Eye (tissue), 1 donor: ENCODE measurements around the gene IQSEC3.
A peak's percentile ranks its signal among the peaks of the same experiment; 100 is the strongest.
"Not testable (repeated sequence)": the region's sequence is repeated elsewhere in the genome, so short reads cannot be mapped to it uniquely, and the experiment has no call there.

Experiments used
- DNase-seq: peaks from one replicate; pipeline ENCODE4 v3.0.0-alpha.2; 2015

IQSEC3 gene

GRCh38 chr12:115518-115917 is 49.0 kb downstream of the IQSEC3 start:
- no peak for DNase-seq

DNA sequence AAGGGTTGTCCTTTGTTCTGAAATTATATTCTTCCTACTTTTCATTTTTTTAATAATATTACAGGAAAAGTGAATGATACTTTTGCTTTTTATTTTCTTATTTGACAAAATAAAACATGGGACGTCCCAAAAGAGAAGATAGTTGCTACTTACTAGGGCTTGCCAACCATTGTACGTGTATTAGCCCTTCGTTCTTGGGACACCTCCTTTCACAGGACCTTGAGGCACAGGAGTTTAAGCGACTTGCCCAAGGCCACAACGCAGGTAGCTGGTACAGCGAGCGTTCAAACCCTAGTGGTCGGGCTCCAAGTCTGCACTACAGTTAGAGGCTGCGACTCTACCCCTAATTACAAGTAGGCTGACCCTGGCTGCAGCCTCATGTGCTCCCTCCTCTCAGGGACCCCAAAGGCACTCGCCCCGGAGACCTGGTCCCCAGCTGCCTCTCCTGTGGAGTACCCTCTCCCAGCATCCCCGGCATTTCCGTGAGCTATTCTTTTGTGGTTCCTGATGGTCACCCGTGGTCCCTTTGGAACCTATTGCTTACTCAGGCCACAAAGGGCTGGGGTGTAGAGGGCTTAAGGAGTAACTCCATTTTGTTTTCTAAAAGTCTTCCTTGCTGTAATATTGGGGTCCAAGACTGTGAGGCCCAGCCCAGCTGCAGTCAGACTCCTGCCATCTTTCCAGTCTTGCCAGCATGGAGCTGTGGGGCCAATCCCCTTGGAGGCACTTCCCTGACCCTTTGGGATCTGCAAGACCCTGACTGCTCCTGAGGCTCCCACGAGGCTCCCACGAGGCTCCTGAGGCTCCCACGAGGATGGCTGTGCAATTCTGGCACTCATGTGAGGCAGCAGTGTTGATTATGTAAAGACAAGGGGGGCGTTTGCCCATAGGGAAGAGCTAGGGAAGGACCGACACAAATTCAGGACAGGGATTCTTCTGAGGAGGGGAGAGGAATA is 49.7 kb downstream of the IQSEC3 start:
- no peak for DNase-seq

- no peak for DNase-seq
These were observed 50.7 kb downstream of the IQSEC3 start for GRCh38 chr12:117311-117710.

DNA sequence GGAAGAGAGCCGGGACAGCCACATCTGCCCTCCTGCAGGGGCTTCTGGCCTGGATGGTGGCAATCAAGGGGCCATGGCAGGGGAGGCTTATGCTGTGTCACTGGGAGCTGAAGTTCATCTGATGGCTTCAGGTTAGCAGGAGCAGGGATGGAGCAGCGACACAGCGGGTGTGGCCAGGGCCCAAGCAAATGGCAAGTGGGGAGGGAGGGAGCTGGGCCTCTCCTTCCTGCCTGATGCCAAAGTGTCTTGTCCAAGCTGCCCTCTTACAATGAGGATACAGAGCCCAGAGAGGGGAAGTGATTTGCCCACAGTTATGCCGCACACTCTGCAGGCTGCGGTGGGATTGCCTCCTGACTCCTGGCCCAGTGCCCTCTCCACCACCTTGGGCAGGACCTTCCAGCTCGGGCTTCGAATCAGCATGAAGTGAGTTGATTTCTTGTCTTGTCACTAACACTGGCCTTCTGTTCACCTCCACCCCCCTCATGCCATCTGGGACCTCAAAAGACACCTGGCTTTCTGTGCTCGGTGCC is 51.3 kb downstream of the IQSEC3 start:
- DNase-seq: no peak

- DNase-seq: no peak
These were observed 52.0 kb downstream of the IQSEC3 start for GRCh38 chr12:118591-118990.

DNA sequence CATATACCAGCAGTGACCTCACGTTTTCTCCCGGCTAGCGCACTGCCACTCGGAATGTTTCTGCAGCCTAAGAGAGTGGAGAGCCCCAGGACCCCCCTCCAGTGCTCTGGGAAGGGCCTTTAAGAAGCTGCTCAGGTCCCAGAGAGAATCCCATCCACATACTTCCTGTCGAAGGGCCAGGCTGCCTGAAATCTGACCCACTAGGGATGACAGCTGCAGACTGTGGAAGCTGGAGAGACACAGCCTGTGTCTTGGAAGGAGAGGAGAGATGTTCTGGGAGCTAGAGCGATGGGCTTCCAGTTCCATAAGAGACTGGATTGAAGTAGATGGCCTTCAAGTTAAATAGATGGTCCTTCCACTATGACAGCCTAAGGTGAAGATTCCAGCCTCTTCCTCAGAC is 54.4 kb downstream of the IQSEC3 start:
- DNase-seq: no peak

GRCh38 chr12:121647-122046 is 55.1 kb downstream of the IQSEC3 start:
- no peak for DNase-seq

GRCh38 chr12:125075-125474 is 58.5 kb downstream of the IQSEC3 start:
- DNase-seq: no peak

GRCh38 chr12:125566-125965 is 59.0 kb downstream of the IQSEC3 start:
- no peak for DNase-seq

DNA sequence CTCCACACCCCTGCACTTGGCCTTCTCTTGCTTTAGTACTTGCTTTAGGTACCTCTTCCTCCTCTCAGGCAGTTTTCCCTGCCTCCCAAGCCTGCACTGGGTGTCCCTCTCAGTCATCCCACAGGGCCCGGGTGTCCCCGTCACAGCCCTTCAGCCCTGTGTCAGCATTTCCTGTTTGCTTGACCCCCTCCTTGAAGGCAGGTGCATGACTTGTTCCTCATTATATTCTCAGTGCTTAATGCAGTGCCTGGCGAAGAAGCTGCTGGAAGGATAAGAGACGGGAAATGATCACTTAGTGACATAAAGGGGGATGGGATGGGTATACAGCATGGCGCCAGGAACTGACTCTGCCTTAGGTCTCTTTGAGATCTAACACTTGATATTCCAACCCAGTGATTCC is 61.5 kb downstream of the IQSEC3 start:
- no peak for DNase-seq

DNA sequence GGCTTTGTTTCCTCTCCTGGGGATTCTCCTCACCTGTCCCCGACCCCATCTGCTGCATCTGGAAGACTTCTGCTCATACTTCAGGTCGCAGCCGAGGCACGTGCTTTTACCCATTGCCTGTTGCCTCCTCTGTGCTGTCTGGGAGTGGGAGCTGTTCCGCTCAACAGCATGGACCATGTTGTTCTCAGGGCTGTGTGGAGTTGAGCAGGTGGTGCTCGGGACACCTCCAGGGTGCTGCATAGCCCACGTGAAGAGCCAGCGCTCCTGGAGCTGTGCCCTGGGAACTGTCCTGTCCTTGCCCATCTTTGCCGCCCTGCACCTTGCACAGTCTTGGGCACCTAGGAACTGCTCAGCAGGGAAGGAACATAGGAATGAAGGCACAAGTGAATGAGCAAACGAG is 62.4 kb downstream of the IQSEC3 start:
- DNase-seq: no peak

DNA sequence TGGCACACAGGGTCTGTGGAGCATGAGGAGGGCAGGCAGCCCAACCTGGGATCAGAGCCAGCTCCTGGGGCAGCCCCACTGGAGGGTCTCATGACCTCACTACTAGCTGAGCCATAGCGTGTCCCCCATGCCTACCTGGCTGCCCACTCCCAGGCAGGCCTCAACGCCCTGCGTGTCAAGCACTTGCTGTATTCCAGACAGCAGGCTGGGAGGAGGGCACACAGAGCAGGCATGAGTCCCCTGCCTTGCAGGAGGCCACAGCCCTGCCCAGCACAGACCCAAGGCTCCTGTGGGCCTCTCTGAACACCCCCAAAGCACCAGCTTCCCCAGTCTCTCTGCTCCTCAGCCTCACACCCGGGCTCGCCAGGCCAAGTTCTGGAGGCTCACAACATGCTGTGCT is 64.0 kb downstream of the IQSEC3 start:
- no peak for DNase-seq

GRCh38 chr12:131008-131407 is 64.4 kb downstream of the IQSEC3 start:
- peak; percentile 46 for DNase-seq

GRCh38 chr12:131732-132495 is 65.3 kb downstream of the IQSEC3 start:
- no peak for DNase-seq

GRCh38 chr12:133616-134232 is 67.2 kb downstream of the IQSEC3 start:
- not testable (repeated sequence) for DNase-seq

DNA sequence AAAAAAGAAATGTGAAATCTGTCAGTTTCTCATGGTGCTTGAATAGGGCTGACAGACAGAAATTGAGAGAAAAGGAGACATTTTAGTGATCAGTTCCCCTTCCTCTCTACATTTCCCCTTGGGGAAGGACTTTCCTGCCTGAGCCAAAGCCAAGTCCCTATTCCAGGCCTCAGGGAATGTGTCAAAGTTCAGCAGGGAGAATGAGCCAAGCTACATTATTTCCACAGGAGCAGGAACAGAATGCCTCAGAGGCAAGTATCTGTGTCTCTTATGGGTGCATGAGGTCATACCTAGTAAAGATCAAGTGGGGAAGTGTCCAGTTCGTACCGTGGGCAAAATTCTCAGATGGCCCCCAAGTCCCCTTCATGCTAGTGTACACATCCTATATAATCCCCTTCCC is 68.6 kb downstream of the IQSEC3 start:
- no peak for DNase-seq

- no peak for DNase-seq
These were observed 71.8 kb downstream of the IQSEC3 start for GRCh38 chr12:138171-138897.

GRCh38 chr12:138898-139534 is 72.4 kb downstream of the IQSEC3 start:
- DNase-seq: peak; percentile 75

GRCh38 chr12:139585-139984 is 73.0 kb downstream of the IQSEC3 start:
- DNase-seq: peak; percentile 85

GRCh38 chr12:140162-140561 is 73.6 kb downstream of the IQSEC3 start:
- DNase-seq: no peak

DNA sequence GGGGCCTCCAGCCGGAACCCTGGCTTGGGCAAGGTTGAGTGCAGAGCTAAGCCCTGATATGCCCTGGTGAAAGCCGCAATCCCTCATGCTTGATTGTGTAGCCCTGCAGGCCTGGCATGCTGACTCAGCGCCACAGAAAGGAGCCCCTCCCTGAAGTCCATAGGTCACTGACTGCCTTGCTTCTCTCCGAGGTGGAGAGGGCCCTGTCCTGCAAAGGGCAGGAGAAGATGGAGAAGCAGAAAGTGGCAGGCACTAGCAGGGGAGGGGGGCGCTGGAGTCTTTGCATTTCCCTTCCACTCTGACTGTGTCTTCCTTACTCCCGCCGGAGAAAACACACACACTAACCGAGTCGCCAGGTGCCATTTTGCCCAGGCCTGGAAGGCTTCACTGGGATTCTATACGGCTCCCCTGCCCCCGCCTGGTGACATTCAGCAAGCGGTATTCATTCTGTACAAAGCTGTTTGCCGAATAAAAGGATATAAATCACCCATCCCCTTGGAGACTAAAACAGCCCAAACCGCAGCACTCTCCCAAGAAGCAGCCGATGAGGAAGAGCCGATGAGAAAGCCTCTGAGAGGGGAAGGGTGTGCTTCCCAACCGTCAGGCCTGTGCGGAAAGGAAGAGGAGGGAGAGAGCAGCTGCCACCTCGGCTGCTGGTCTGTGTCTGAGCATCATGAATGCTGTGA is 77.5 kb downstream of the IQSEC3 start:
- DNase-seq: peak; percentile 64
